SH-SY5Y (cell line): ENCODE data around the gene CCSER2.

Experiments used
- GATA2 ChIP-seq: IDR thresholded peaks from 2 replicates; pipeline ENCODE4 v1.6.1; 2011; ENCODE audit warnings: mild to moderate bottlenecking, low read depth, low read length
- GATA3 ChIP-seq: IDR thresholded peaks from 2 replicates; pipeline ENCODE4 v1.6.1; 2011; ENCODE audit warnings: low read depth, mild to moderate bottlenecking, low read length, moderate library complexity

CCSER2 gene

GRCh38 chr10:84337199-84337598, 8.8 kb downstream of the CCSER2 start:
- 0 out of 2 replicates have a peak, but pooled peaks have one; percentile 36 for TF ChIP-seq GATA2
- peak; percentile 62 for TF ChIP-seq GATA3

GRCh38 chr10:84339025-84339424, 10.6 kb downstream of the CCSER2 start:
- TF ChIP-seq GATA2, result no peak
- TF ChIP-seq GATA3, result no peak

DNA sequence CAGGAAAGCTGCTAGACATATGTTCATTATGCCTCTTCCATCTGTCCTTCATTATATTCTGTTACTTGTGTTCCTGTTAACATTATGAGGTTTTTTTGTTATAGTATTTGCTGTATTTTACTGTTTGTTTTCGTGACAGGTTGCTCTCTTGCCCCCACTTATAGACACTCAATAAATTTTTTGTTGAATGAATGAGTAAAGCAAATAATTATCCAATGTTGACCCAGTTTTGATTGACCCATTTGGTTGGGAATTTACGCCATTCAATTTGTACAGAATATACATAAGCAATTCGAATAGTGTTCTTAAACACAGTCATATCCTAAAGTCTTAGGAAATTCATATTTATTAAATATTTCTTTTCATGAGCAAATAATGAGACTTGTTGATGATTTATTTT, 11.8 kb downstream of the CCSER2 start:
- TF ChIP-seq GATA3 (no peak), GATA2 (no peak)

- TF ChIP-seq GATA2, result no peak
- TF ChIP-seq GATA3, result no peak
Measured at GRCh38 chr10:84340632-84341537, 12.5 kb downstream of the CCSER2 start.

DNA sequence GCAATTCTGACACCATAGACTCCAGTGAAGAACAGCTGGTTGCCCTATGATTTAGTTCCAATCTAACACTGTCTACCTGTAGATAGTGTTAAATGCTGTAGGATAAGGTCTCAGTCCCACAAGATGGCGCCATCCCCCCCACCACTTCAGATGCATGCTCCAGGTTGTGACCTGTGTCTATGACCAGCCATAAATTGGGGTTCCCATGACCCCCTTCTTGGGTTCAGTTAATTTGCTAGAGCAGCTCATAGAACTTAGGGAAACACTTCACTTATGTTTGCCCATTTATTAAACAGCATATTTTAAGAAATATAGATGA, 13.1 kb downstream of the CCSER2 start:
- TF ChIP-seq GATA3 (no peak), GATA2 (no peak)

DNA sequence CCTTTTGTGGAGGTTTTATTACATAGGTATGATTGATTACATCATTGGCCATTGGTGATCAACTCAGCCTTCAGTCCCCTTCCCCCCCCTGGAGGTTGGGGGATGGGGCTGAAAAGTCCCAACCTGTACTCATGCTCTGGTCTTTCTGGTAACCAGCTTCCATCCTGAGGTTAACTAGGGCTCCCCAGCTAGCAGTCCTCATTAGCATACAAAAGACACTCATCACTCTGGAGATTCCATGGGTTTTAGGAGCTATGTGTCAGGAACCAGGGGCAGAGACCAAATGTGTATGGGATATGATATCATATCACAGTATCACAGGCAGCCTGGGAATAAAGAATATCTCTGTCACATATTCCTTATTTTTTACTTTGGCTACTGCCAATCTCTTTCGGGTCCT, 13.6 kb downstream of the CCSER2 start:
- TF ChIP-seq GATA2 (no peak), GATA3 (no peak)

DNA sequence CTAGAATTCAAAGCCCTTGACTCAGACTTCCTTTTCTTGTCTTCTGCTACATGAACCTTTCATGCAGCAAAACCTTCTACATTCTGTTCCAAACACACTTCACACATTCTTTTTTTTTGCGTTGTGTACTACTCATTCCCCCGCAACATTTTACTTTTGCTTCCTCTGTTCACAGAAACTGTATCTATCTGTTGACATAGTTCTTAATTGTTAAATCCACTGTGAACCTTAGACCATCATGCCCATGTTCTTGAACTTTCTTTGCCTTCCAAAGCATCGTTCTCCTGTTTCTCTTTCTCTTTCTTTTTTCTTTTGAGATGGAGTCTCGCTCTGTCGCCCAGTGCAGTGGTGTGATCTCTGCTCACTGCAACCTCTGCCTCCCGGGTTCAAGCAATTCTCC, 14.2 kb downstream of the CCSER2 start:
- no peak for TF ChIP-seq GATA2

- TF ChIP-seq GATA2 (no peak), GATA3 (no peak)
Measured at GRCh38 chr10:84343831-84344230, 15.4 kb downstream of the CCSER2 start.

- TF ChIP-seq GATA3, result no peak
- no peak for TF ChIP-seq GATA2
Measured at GRCh38 chr10:84344526-84344925, 16.1 kb downstream of the CCSER2 start.

- TF ChIP-seq GATA2, result no peak
- TF ChIP-seq GATA3, result no peak
Measured at GRCh38 chr10:84348447-84348846, 20.1 kb downstream of the CCSER2 start.

DNA sequence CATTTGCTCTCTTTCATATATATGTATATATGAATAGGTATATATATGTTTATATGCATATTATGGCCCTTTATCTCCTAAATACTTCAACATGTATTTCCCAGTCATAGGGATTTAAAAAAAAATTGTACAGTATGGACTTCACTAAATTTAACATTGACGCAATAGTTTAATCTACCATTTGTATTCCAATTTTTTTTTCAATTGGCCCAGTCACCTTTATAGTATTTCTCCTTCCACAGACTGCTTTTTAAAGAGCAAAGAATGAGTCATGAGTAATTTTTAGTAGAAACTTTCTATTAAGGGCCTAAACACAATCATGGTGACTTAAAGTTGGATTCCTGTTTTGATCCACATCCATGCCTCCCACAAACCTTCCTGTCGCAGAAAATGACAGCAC, 20.5 kb downstream of the CCSER2 start:
- TF ChIP-seq GATA2, result no peak
- no peak for TF ChIP-seq GATA3

DNA sequence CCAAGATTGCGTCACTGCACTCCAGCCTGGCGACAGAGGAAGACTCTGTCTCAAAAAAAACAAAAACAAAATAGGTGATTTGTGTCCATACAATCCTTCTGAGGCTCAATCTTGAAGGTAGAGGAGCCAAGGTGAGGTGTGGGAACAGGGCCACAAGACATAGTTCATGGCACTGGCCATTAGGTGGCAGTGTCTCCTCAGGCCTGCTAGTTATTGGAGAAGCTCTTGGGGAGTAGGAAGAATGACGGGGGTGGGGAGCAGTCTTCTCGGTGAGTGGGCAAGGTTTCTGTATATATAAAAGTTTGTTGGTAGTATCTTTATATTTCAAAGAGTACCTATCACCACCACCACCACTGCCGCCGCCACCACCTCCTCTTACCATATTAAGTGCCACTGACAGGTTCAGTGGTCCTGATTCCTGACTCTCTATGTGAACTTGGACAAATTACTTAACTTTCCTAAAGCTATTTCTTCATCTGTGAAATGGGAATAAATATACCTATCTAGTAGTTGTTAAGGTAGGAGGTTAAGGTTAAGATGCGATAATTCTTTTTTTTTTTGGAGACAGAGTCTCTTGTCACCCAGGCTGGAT, 24.0 kb downstream of the CCSER2 start:
- TF ChIP-seq GATA2 (no peak), GATA3 (no peak)

DNA sequence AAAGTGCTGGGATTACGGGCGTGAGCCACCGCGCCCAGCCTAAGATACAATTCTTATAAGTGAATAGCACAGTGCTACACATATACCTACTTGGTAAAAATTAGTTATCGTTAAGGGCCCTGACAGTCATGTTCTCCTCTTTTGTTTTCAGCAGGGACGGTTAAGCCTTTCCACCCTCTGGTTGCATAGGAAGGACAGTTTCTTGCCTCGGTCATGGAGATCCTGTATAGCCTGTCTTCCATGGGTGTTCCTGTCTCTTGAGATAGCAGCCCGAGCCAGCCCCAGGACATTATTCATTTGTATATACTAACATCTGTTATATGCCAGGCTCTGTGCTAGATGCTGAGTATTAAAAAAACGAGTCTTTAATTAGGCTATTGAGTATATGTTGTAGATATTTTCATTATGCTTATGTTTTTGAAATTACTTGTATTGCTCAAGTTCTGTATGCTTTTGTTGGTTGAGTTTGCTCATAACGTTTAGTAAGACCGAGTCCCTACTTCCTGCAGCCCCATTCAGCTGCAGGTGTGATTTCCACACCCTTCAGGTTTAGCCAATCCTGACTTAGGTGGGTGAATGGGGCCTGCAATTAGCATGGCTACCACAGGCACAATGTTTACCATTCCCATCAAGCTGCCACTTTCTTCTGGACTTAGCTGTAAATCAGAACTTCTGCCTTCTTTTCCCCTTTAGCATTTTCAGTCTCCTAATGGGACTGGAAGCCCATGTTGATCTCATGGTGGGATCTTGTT, 24.8 kb downstream of the CCSER2 start:
- no peak for TF ChIP-seq GATA2

DNA sequence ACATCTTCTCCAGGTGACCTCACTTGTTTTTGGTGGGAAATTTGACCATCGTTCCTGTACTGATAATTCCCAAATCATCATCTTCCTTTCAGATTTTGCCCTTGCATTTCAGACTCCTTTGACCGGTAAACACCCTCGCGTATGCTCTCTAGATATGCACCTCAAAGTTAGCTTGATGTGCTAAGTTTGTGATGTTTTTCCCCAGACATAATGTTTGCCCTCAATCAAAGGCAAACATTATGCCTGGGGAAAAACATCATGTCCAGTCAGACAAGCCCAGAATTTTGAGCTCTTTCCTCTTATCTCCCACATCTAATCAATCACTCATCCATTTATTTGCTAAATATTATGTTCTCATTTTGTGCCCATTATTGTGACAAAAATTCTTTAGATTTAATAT, 26.2 kb downstream of the CCSER2 start:
- TF ChIP-seq GATA2 (no peak), GATA3 (no peak)

- TF ChIP-seq GATA3, result no peak
- no peak for TF ChIP-seq GATA2
Measured at GRCh38 chr10:84355106-84355505, 26.7 kb downstream of the CCSER2 start.
